ENCODE data around the gene ATXN1L. TPM values are rescaled to one million over a fixed set of nuclear protein-coding genes. Genes with fewer than 3 reads are reported as not detected.

ATXN1L gene
- total and polyA plus RNA-seq, 10 donors, result 3.1 to 37.5 (median 28.0) TPM

- Histone ChIP-seq H3K4me1 (peaks cover 0 to under 1% (median 0%) of the 10 kb centered on the region in 6 donors), H3K9me3 (no peaks in the 10 kb centered on the region), H3K27me3 (replicated peaks in 1 of 7) (no peaks in the 10 kb centered on the region), H3K36me3 (peaks cover 0 to 99% (median 35%) of the 10 kb centered on the region in 6 donors), H3K4me3 (no peak overlapping the region), H3K27ac (no peak overlapping the region)
- DNase-seq, result no peak
- intact Hi-C loops (cut with DNase I; ENCODE audit: low total_unique reads), result no loop called here
- TF ChIP-seq CTCF (IDR thresholded peaks at IDR 0.05 in 8 of 11, conservative IDR thresholded peaks at IDR 0.05 in 3 of 11) (no peak), POLR2AphosphoS5 (IDR thresholded peaks at IDR 0.05) (no peak), POLR2A (IDR thresholded peaks at IDR 0.05) (no peak)
- 95 to 98% (median 96%) methylated on average over 3 of the region's 3 CpGs for WGBS, 5 donors
Observed at GRCh38 chr16:71867939-71868338, 22.2 kb downstream of the ATXN1L start.

- intact Hi-C loops (cut with DNase I; ENCODE audit: low total_unique reads), result no loop called here
- DNase-seq, result no peak
- 92 to 100% (median 96%) methylated on average over 1 of the region's 1 CpG for WGBS, 5 donors
Observed at GRCh38 chr16:71869089-71869488, 23.3 kb downstream of the ATXN1L start.

GRCh38 chr16:71870818-71871217 lies 25.0 kb downstream of the ATXN1L start:
- Histone ChIP-seq H3K27ac (no peak overlapping the region), H3K27me3 (replicated peaks in 1 of 7) (no peaks in the 10 kb centered on the region), H3K9me3 (no peaks in the 10 kb centered on the region), H3K4me3 (no peak overlapping the region), H3K36me3 (peaks cover 0 to 93% (median 18%) of the 10 kb centered on the region in 6 donors), H3K4me1 (peaks cover 0 to 7% (median 0%) of the 10 kb centered on the region in 6 donors)
- intact Hi-C loops (cut with DNase I; ENCODE audit: low total_unique reads), result no loop called here
- no peak for TF ChIP-seq POLR2AphosphoS5 (IDR thresholded peaks at IDR 0.05)
- TF ChIP-seq POLR2A (IDR thresholded peaks at IDR 0.05), result no peak
- TF ChIP-seq CTCF (IDR thresholded peaks at IDR 0.05 in 8 of 11, conservative IDR thresholded peaks at IDR 0.05 in 3 of 11), result no peak
- DNase-seq, result no peak
- 85 to 92% (median 90%) methylated on average over 2 of the region's 2 CpGs for WGBS, 5 donors

More at GRCh38 chr16:71869089-71869488, 23.3 kb downstream of the ATXN1L start:
- H3K9me3 ChIP-seq, result no peaks in the 10 kb centered on the region
- no peak for TF ChIP-seq POLR2AphosphoS5 (IDR thresholded peaks at IDR 0.05)
- TF ChIP-seq CTCF (IDR thresholded peaks at IDR 0.05 in 8 of 11, conservative IDR thresholded peaks at IDR 0.05 in 3 of 11), result no peak
- no peak for TF ChIP-seq POLR2A (IDR thresholded peaks at IDR 0.05)
- H3K4me1 ChIP-seq, result peaks cover 0 to 7% (median 0%) of the 10 kb centered on the region in 6 donors
- H3K4me3 ChIP-seq, result no peak overlapping the region
- peaks cover 0 to 93% (median 25%) of the 10 kb centered on the region in 6 donors for H3K36me3 ChIP-seq
- H3K27ac ChIP-seq, result no peak overlapping the region
- H3K27me3 ChIP-seq (replicated peaks in 1 of 7), result no peaks in the 10 kb centered on the region

GRCh38 chr16:71873199-71873598 lies 27.4 kb downstream of the ATXN1L start:
- Histone ChIP-seq H3K4me1 (peaks cover 0 to 7% (median 0%) of the 10 kb centered on the region in 6 donors), H3K4me3 (no peak overlapping the region), H3K9me3 (no peaks in the 10 kb centered on the region), H3K27ac (peak overlapping the region in 2 of 8 donors; percentile 15 to 24), H3K36me3 (peaks cover 0 to 90% (median 19%) of the 10 kb centered on the region in 6 donors), H3K27me3 (replicated peaks in 1 of 7) (no peaks in the 10 kb centered on the region)
- DNase-seq, result no peak
- TF ChIP-seq POLR2AphosphoS5 (IDR thresholded peaks at IDR 0.05) (no peak), POLR2A (IDR thresholded peaks at IDR 0.05) (no peak), CTCF (IDR thresholded peaks at IDR 0.05 in 8 of 11, conservative IDR thresholded peaks at IDR 0.05 in 3 of 11) (no peak)
- WGBS, 5 donors, result 80 to 86% (median 81%) methylated on average over 4 of the region's 4 CpGs
- intact Hi-C loops (cut with DNase I; ENCODE audit: low total_unique reads), result no loop called here
